GM21367 (cell line): ENCODE results near the gene TAS1R2.

Source experiments
- ATAC-seq: cut with Tn5 transposase; IDR thresholded peaks from one replicate; pipeline ENCODE4 v1.9.1; 2021; ENCODE audit not compliant: unreplicated experiment

TAS1R2 gene

GRCh38 chr1:18803151-18803791 is 56.2 kb downstream of the TAS1R2 start:
- ATAC-seq: no peak

GRCh38 chr1:18802231-18802630 is 57.2 kb downstream of the TAS1R2 start:
- no peak for ATAC-seq

GRCh38 chr1:18800258-18800657 is 59.2 kb downstream of the TAS1R2 start:
- no peak for ATAC-seq

- no peak for ATAC-seq
Measured at GRCh38 chr1:18799454-18799853, 60.0 kb downstream of the TAS1R2 start.

- ATAC-seq: no peak
Measured at GRCh38 chr1:18798946-18799345, 60.5 kb downstream of the TAS1R2 start.

GRCh38 chr1:18798533-18798932 is 60.9 kb downstream of the TAS1R2 start:
- no peak for ATAC-seq

- no peak for ATAC-seq
Measured at GRCh38 chr1:18796950-18797349, 62.5 kb downstream of the TAS1R2 start.

GRCh38 chr1:18795002-18795689 is 64.3 kb downstream of the TAS1R2 start:
- ATAC-seq: no peak

- ATAC-seq: no peak
Measured at GRCh38 chr1:18794561-18794960, 64.9 kb downstream of the TAS1R2 start.

- no peak for ATAC-seq
Measured at GRCh38 chr1:18794051-18794450, 65.4 kb downstream of the TAS1R2 start.

GRCh38 chr1:18793164-18793563 is 66.3 kb downstream of the TAS1R2 start:
- ATAC-seq: no peak

- ATAC-seq: no peak
Measured at GRCh38 chr1:18792747-18793146, 66.7 kb downstream of the TAS1R2 start.
